ENCODE results near the gene BICC1. TPM values are rescaled to one million over a fixed set of nuclear protein-coding genes. Genes with fewer than 3 reads are reported as not detected.

BICC1 gene
- total and polyA plus RNA-seq, 2 donors (not counting 1 experiment from before 2014, with no cell fraction given): not detected

GRCh38 chr10:58479045-58479444 is 33.6 kb upstream of the BICC1 start:
- Mint-ChIP-seq H3K4me1 (no peaks in the 10 kb centered on the region), H3K4me3 (no peak overlapping the region), H3K27ac (no peak overlapping the region), H3K27me3 (peaks cover 13% of the 10 kb centered on the region), H3K9me3 (ENCODE audit: insufficient read depth) (no peaks in the 10 kb centered on the region)
- no peaks in the 10 kb centered on the region for H3K4me1 ChIP-seq (ENCODE audit: control insufficient read depth in 2 of 2, insufficient read depth in 2 of 2, low read length in 2 of 2)
- DNase-seq (no peak), ATAC-seq (ENCODE audit: low read depth) (no peak)
- no peaks in the 10 kb centered on the region for H3K36me3 ChIP-seq (replicated peaks in 1 of 2; ENCODE audit: control extremely low read depth in 1 of 2, control insufficient read depth in 1 of 2, extremely low read depth in 1 of 2, insufficient read depth in 2 of 2, low read length in 1 of 2)
- no peaks in the 10 kb centered on the region for H3K9me3 ChIP-seq (ENCODE audit: control extremely low read depth in 1 of 3, control insufficient read depth in 2 of 3, insufficient read depth in 1 of 3, low read length in 2 of 3)
- H3K27me3 ChIP-seq (replicated peaks in 1 of 4; ENCODE audit: control extremely low read depth in 1 of 4, control insufficient read depth in 3 of 4, insufficient read depth in 4 of 4, low read length in 3 of 4): no peaks in the 10 kb centered on the region
- ChIA-PET CTCF (no interaction called here), POLR2A (no interaction called here)
- no peak overlapping the region for H3K4me3 ChIP-seq (ENCODE audit: control extremely low read depth in 1 of 5, extremely low read depth in 1 of 5, insufficient read depth in 1 of 5, low read depth in 2 of 5, low read length in 4 of 5)
- TF ChIP-seq EZH2 (IDR thresholded peaks at IDR 0.05; ENCODE audit: borderline replicate concordance, insufficient read depth, low read depth, low read length, poor library complexity, severe bottlenecking): no peak
- TF ChIP-seq, protein P1, sequence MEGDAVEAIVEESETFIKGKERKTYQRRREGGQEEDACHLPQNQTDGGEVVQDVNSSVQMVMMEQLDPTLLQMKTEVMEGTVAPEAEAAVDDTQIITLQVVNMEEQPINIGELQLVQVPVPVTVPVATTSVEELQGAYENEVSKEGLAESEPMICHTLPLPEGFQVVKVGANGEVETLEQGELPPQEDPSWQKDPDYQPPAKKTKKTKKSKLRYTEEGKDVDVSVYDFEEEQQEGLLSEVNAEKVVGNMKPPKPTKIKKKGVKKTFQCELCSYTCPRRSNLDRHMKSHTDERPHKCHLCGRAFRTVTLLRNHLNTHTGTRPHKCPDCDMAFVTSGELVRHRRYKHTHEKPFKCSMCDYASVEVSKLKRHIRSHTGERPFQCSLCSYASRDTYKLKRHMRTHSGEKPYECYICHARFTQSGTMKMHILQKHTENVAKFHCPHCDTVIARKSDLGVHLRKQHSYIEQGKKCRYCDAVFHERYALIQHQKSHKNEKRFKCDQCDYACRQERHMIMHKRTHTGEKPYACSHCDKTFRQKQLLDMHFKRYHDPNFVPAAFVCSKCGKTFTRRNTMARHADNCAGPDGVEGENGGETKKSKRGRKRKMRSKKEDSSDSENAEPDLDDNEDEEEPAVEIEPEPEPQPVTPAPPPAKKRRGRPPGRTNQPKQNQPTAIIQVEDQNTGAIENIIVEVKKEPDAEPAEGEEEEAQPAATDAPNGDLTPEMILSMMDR (IDR thresholded peaks at IDR 0.05): no peak
- H3K4me2 ChIP-seq (replicated peaks; ENCODE audit: low read depth, low read length, poor library complexity, severe bottlenecking): no peak overlapping the region
- intact Hi-C loops (cut with micrococcal nuclease): no loop called here
- no peak overlapping the region for H3K27ac ChIP-seq (ENCODE audit: low read length in 2 of 2)
- no peak overlapping the region for H3K9ac ChIP-seq (ENCODE audit: low read length)
- H4K20me1 ChIP-seq (ENCODE audit: control insufficient read depth, insufficient read depth, low read length, poor library complexity, severe bottlenecking): no peaks in the 10 kb centered on the region
- no peak overlapping the region for H2AFZ ChIP-seq (ENCODE audit: insufficient read depth, low read depth, low read length, poor library complexity, severe bottlenecking)
- H3K79me2 ChIP-seq (ENCODE audit: control insufficient read depth, insufficient read depth, low read length): no peaks in the 10 kb centered on the region
- WGBS (ENCODE audit: insufficient coverage): no CpG with 5 or more reads among the region's 2 CpGs

GRCh38 chr10:58480321-58480720 is 32.4 kb upstream of the BICC1 start:
- H3K36me3 ChIP-seq (replicated peaks in 1 of 2; ENCODE audit: control extremely low read depth in 1 of 2, control insufficient read depth in 1 of 2, extremely low read depth in 1 of 2, insufficient read depth in 2 of 2, low read length in 1 of 2): no peaks in the 10 kb centered on the region
- H4K20me1 ChIP-seq (ENCODE audit: control insufficient read depth, insufficient read depth, low read length, poor library complexity, severe bottlenecking): no peaks in the 10 kb centered on the region
- Mint-ChIP-seq H3K4me3 (no peak overlapping the region), H3K27me3 (peaks cover 13% of the 10 kb centered on the region), H3K9me3 (ENCODE audit: insufficient read depth) (no peaks in the 10 kb centered on the region), H3K4me1 (no peaks in the 10 kb centered on the region), H3K27ac (no peak overlapping the region)
- intact Hi-C loops (cut with micrococcal nuclease): no loop called here
- no peaks in the 10 kb centered on the region for H3K27me3 ChIP-seq (replicated peaks in 1 of 4; ENCODE audit: control extremely low read depth in 1 of 4, control insufficient read depth in 3 of 4, insufficient read depth in 4 of 4, low read length in 3 of 4)
- WGBS (ENCODE audit: insufficient coverage): 66% methylated on average over 2 of the region's 3 CpGs
- H2AFZ ChIP-seq (ENCODE audit: insufficient read depth, low read depth, low read length, poor library complexity, severe bottlenecking): no peak overlapping the region
- POLR2A ChIA-PET: no interaction called here
- CTCF ChIA-PET: no interaction called here
- ATAC-seq (ENCODE audit: low read depth) (no peak), DNase-seq (no peak)
- H3K27ac ChIP-seq (ENCODE audit: low read length in 2 of 2): no peak overlapping the region
- no peak overlapping the region for H3K9ac ChIP-seq (ENCODE audit: low read length)
- H3K79me2 ChIP-seq (ENCODE audit: control insufficient read depth, insufficient read depth, low read length): no peaks in the 10 kb centered on the region
- no peaks in the 10 kb centered on the region for H3K9me3 ChIP-seq (ENCODE audit: control extremely low read depth in 1 of 3, control insufficient read depth in 2 of 3, insufficient read depth in 1 of 3, low read length in 2 of 3)
- H3K4me3 ChIP-seq (ENCODE audit: control extremely low read depth in 1 of 5, extremely low read depth in 1 of 5, insufficient read depth in 1 of 5, low read depth in 2 of 5, low read length in 4 of 5): no peak overlapping the region
- no peaks in the 10 kb centered on the region for H3K4me1 ChIP-seq (ENCODE audit: control insufficient read depth in 2 of 2, insufficient read depth in 2 of 2, low read length in 2 of 2)
- H3K4me2 ChIP-seq (replicated peaks; ENCODE audit: low read depth, low read length, poor library complexity, severe bottlenecking): no peak overlapping the region
- TF ChIP-seq EZH2 (IDR thresholded peaks at IDR 0.05; ENCODE audit: borderline replicate concordance, insufficient read depth, low read depth, low read length, poor library complexity, severe bottlenecking): no peak
- TF ChIP-seq, protein P1 (IDR thresholded peaks at IDR 0.05): no peak

Measured in B cell (primary cell).